ENCODE measurements around the gene VPS8. TPM values are rescaled to one million over a fixed set of nuclear protein-coding genes. Genes with fewer than 3 reads are reported as not detected.
"Not testable (repeated sequence)": the region's sequence is repeated elsewhere in the genome, so short reads cannot be mapped to it uniquely, and the experiment has no call there.

The VPS8 gene
- total RNA-seq, 2 donors from 2014 or later, result 49.7 to 70.0 TPM

- Mint-ChIP-seq H3K36me3 (ENCODE audit: low read depth) (peaks cover 11% of the 10 kb centered on the region), H3K4me3 (no peak overlapping the region), H3K4me1 (peaks cover 30% of the 10 kb centered on the region), H3K27me3 (ENCODE audit: insufficient read depth) (no peaks in the 10 kb centered on the region), H3K27ac (peak overlapping the region; percentile 80), H3K9me3 (no peaks in the 10 kb centered on the region)
- Histone ChIP-seq H3K4me3 (ENCODE audit: low read length) (no peak overlapping the region), H3K9ac (ENCODE audit: extremely low read depth, low read length, poor library complexity, severe bottlenecking) (no peak overlapping the region), H3K36me3 (ENCODE audit: control insufficient read depth, insufficient read depth, low read length) (peaks cover 10% of the 10 kb centered on the region), H3K27ac (ENCODE audit: low read depth, low read length) (no peak overlapping the region), H3K27me3 (ENCODE audit: control insufficient read depth, insufficient read depth, low read length, poor library complexity, severe bottlenecking) (no peaks in the 10 kb centered on the region), H3K4me1 (ENCODE audit: control insufficient read depth, insufficient read depth, low read length) (peaks cover 16% of the 10 kb centered on the region), H3K9me3 (ENCODE audit: control insufficient read depth, low read length) (no peaks in the 10 kb centered on the region)
- no peak for TF ChIP-seq CTCF (conservative IDR thresholded peaks at IDR 0.05)
- 86 to 96% methylated on average over 1 to 3 of the region's 3 CpGs for WGBS, 2 experiments (ENCODE audit: insufficient coverage in 1 of 2, insufficient read length in 1 of 2)
- no peak for DNase-seq
Measured at GRCh38 chr3:184952671-184953070, 140.7 kb downstream of the VPS8 start.

- H3K36me3 ChIP-seq (ENCODE audit: control insufficient read depth, insufficient read depth, low read length), result peaks cover 10% of the 10 kb centered on the region
- H3K4me1 Mint-ChIP-seq, result peaks cover 30% of the 10 kb centered on the region
- no peak overlapping the region for H3K4me3 Mint-ChIP-seq
- no peak overlapping the region for H3K27ac ChIP-seq (ENCODE audit: low read depth, low read length)
- peak overlapping the region; percentile 16 for H3K4me3 ChIP-seq (ENCODE audit: low read length)
- H3K27me3 Mint-ChIP-seq (ENCODE audit: insufficient read depth), result no peaks in the 10 kb centered on the region
- H3K4me1 ChIP-seq (ENCODE audit: control insufficient read depth, insufficient read depth, low read length), result peaks cover 16% of the 10 kb centered on the region
- peaks cover 17% of the 10 kb centered on the region for H3K36me3 Mint-ChIP-seq (ENCODE audit: low read depth)
- peak overlapping the region; percentile 80 for H3K27ac Mint-ChIP-seq
- no peak for TF ChIP-seq CTCF (conservative IDR thresholded peaks at IDR 0.05)
- H3K9me3 ChIP-seq (ENCODE audit: control insufficient read depth, low read length), result no peaks in the 10 kb centered on the region
- 66 to 83% methylated on average over 1 to 2 of the region's 2 CpGs for WGBS, 2 experiments (ENCODE audit: insufficient coverage in 1 of 2, insufficient read length in 1 of 2)
- H3K9me3 Mint-ChIP-seq, result no peaks in the 10 kb centered on the region
- no peak overlapping the region for H3K9ac ChIP-seq (ENCODE audit: extremely low read depth, low read length, poor library complexity, severe bottlenecking)
- no peaks in the 10 kb centered on the region for H3K27me3 ChIP-seq (ENCODE audit: control insufficient read depth, insufficient read depth, low read length, poor library complexity, severe bottlenecking)
- peak; percentile 66 for DNase-seq
Measured at GRCh38 chr3:184953401-184953800, 141.4 kb downstream of the VPS8 start.

- H3K27me3 ChIP-seq (ENCODE audit: control insufficient read depth, insufficient read depth, low read length, poor library complexity, severe bottlenecking), result no peaks in the 10 kb centered on the region
- H3K4me1 ChIP-seq (ENCODE audit: control insufficient read depth, insufficient read depth, low read length), result peaks cover 16% of the 10 kb centered on the region
- H3K9me3 ChIP-seq (ENCODE audit: control insufficient read depth, low read length), result no peaks in the 10 kb centered on the region
- peaks cover 14% of the 10 kb centered on the region for H3K36me3 ChIP-seq (ENCODE audit: control insufficient read depth, insufficient read depth, low read length)
- no peak overlapping the region for H3K9ac ChIP-seq (ENCODE audit: extremely low read depth, low read length, poor library complexity, severe bottlenecking)
- no peak overlapping the region for H3K4me3 Mint-ChIP-seq
- no peaks in the 10 kb centered on the region for H3K27me3 Mint-ChIP-seq (ENCODE audit: insufficient read depth)
- no peak for DNase-seq
- no peaks in the 10 kb centered on the region for H3K9me3 Mint-ChIP-seq
- TF ChIP-seq CTCF (conservative IDR thresholded peaks at IDR 0.05), result no peak
- peak overlapping the region; percentile 80 for H3K27ac Mint-ChIP-seq
- peaks cover 30% of the 10 kb centered on the region for H3K4me1 Mint-ChIP-seq
- no peak overlapping the region for H3K4me3 ChIP-seq (ENCODE audit: low read length)
- H3K36me3 Mint-ChIP-seq (ENCODE audit: low read depth), result peaks cover 19% of the 10 kb centered on the region
- 91 to 100% methylated on average over 1 to 3 of the region's 3 CpGs for WGBS, 2 experiments (ENCODE audit: insufficient coverage in 1 of 2, insufficient read length in 1 of 2)
- H3K27ac ChIP-seq (ENCODE audit: low read depth, low read length), result no peak overlapping the region
Measured at GRCh38 chr3:184954251-184954650, 142.3 kb downstream of the VPS8 start.

- WGBS, 2 experiments (ENCODE audit: insufficient coverage in 1 of 2, insufficient read length in 1 of 2), result 92 to 96% methylated on average over 6 to 8 of the region's 8 CpGs
- not testable (repeated sequence) for H3K27me3 Mint-ChIP-seq (ENCODE audit: insufficient read depth)
- peaks cover 21% of the 10 kb centered on the region for H3K36me3 Mint-ChIP-seq (ENCODE audit: low read depth)
Measured at GRCh38 chr3:184954851-184955250, 142.9 kb downstream of the VPS8 start.

More at GRCh38 chr3:184954851-184955250, 142.9 kb downstream of the VPS8 start:
- not testable (repeated sequence) for H3K9ac ChIP-seq (ENCODE audit: extremely low read depth, low read length, poor library complexity, severe bottlenecking); H3K27ac Mint-ChIP-seq; H3K27ac ChIP-seq (ENCODE audit: low read depth, low read length); H3K9me3 ChIP-seq (ENCODE audit: control insufficient read depth, low read length); DNase-seq; H3K27me3 ChIP-seq (ENCODE audit: control insufficient read depth, insufficient read depth, low read length, poor library complexity, severe bottlenecking); H3K4me3 Mint-ChIP-seq; H3K9me3 Mint-ChIP-seq; H3K4me3 ChIP-seq (ENCODE audit: low read length)
- H3K36me3 ChIP-seq (ENCODE audit: control insufficient read depth, insufficient read depth, low read length), result peaks cover 14% of the 10 kb centered on the region
- peaks cover 16% of the 10 kb centered on the region for H3K4me1 ChIP-seq (ENCODE audit: control insufficient read depth, insufficient read depth, low read length)
- peaks cover 30% of the 10 kb centered on the region for H3K4me1 Mint-ChIP-seq
